Activated CD4-positive, alpha-beta T cell treated with anti-CD3 and anti-CD28 coated beads, Interleukin-2, amount 10 ng/mL, durations not matched to agents 24 days and 14 days (primary cell): ENCODE data around the gene BATF. TPM values are rescaled to one million over a fixed set of nuclear protein-coding genes. Genes with fewer than 3 reads are reported as not detected.

ENCODE experiments used
- DNase-seq: peaks from one replicate; pipeline ENCODE4 v3.0.0; 2022
- H3K27ac Mint-ChIP-seq: one replicate; pipeline ENCODE4 v1.8.0; 2022; ENCODE audit warnings: mild to moderate bottlenecking, mixed read lengths
- H3K27me3 Mint-ChIP-seq: one replicate; pipeline ENCODE4 v1.8.0; 2022; ENCODE audit warnings: mixed read lengths
- H3K36me3 Mint-ChIP-seq: one replicate; pipeline ENCODE4 v1.8.0; 2022; ENCODE audit warnings: low read depth, mild to moderate bottlenecking, mixed read lengths
- H3K4me1 Mint-ChIP-seq: one replicate; pipeline ENCODE4 v1.8.0; 2021; ENCODE audit warnings: mixed read lengths
- H3K4me3 Mint-ChIP-seq: one replicate; pipeline ENCODE4 v1.8.0; 2022; ENCODE audit warnings: mild to moderate bottlenecking, moderate library complexity, mixed read lengths
- H3K9me3 Mint-ChIP-seq: one replicate; pipeline ENCODE4 v1.8.0; 2021; ENCODE audit warnings: mixed read lengths
- intact Hi-C: fragments of 100-400 bp; cut with micrococcal nuclease; formaldehyde crosslinking; loops from one replicate; pipeline ENCODE4 v1.15.1; 2023
- total RNA-seq: library from RNA; stranded (reverse); gene quantifications from 2 replicates; pipeline ENCODE4 v1.2.3, GENCODE V29; 2022

Gene BATF
- total RNA-seq, 1 donor from 2014 or later, result 178 TPM

DNA sequence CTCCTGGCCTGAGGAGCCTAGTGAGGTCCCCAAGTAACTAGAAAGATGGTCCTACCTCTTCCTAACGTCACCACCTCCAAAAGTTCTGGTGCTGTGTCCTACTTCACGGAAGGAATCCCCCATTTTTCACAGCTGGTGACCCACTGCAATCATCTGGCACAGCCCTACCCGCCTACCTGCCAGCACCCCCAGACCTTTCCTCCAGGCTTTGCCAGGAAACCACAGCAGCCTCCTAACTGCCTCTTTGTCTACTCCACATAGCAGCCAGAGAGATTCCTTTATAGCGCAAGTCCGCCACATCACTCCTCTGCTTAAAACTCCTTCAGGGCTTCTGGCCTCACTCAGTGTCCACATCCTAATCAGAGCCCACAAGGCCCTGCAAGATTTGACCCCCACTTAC is 42.8 kb downstream of the BATF start:
- H3K4me1 Mint-ChIP-seq, result peaks cover 60% of the 10 kb centered on the region
- intact Hi-C loops, result loop anchor here (5.0 kb wide), 1 partner anchor 148 kb away; no protein-coding TSS in a partner anchor
- H3K4me3 Mint-ChIP-seq, result peak overlapping the region; percentile 5
- no peaks in the 10 kb centered on the region for H3K27me3 Mint-ChIP-seq
- no peak for DNase-seq
- no peaks in the 10 kb centered on the region for H3K36me3 Mint-ChIP-seq
- H3K27ac Mint-ChIP-seq, result peak overlapping the region; percentile 75
- no peaks in the 10 kb centered on the region for H3K9me3 Mint-ChIP-seq

DNA sequence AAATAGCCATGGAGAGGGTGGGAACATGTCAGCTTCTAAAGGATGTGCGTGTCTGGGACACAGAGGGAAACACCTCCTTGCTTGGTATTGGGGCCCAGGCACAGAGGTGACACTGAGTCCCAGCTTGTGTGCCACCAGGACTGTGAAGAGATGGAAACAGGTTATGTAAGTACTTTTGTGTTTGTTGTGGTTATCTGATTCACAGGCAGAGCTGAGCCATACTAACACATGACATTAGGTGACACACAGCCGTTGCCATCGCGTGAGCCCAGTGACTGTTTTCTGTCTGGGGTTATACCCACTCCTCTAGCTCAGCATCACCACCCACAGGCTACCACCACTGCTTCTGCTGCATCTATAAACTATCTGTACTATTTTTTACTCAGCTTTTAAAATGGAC is 44.1 kb downstream of the BATF start:
- Mint-ChIP-seq H3K9me3 (no peaks in the 10 kb centered on the region), H3K36me3 (no peaks in the 10 kb centered on the region), H3K4me1 (peaks cover 53% of the 10 kb centered on the region), H3K4me3 (peak overlapping the region; percentile 50), H3K27me3 (no peaks in the 10 kb centered on the region), H3K27ac (peak overlapping the region; percentile 89)
- intact Hi-C loops, result loop anchor here (1.0 to 5.0 kb wide), 4 partner anchors 11 to 149 kb away; partner anchors contain the start of gene BATF
- DNase-seq, result peak; percentile 90

DNA sequence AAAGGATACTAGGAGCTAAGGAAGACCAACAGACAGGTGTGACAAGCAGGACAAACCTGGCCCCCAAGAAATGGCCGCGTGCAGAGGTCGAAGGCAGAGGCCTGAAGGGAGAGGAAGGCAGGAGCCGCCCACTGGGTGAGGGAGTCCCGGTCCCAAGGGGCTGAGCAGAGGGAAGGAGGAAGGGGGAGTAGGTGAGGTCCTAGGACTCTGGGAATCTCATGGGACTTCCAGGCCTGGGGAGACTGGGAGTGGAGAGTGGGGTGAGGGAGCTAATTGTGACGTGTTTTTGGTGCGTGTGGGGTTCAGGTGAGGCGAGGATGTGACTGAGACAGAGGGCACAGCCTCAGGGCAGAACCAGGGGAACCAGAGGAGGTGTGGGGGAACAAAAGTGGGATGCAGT is 44.5 kb downstream of the BATF start:
- H3K27me3 Mint-ChIP-seq, result no peaks in the 10 kb centered on the region
- intact Hi-C loops, result loop anchor here (1.0 to 5.0 kb wide), 4 partner anchors 11 to 149 kb away; partner anchors contain the start of gene BATF
- H3K27ac Mint-ChIP-seq, result peak overlapping the region; percentile 89
- no peak for DNase-seq
- peak overlapping the region; percentile 50 for H3K4me3 Mint-ChIP-seq
- H3K36me3 Mint-ChIP-seq, result no peaks in the 10 kb centered on the region
- H3K4me1 Mint-ChIP-seq, result peaks cover 51% of the 10 kb centered on the region
- no peaks in the 10 kb centered on the region for H3K9me3 Mint-ChIP-seq

DNA sequence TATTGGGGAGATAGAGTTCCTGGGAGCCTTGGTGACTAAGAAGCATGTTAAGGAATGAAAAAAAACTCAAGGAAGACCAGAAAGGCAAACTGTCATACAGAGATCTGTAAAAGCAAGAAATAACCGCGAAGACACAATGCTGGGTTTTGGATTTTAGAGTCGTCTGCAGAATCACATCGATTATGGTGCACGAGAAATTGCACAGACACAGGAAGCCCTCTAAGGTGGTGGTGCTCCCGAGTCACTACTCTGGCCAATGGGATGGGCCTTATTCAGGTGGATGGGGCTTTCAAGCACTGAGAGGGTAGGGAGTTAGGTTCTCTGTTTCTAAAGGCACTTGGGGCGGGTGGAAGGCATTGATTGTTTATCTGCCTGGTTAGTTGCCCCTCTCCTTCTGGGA is 45.9 kb downstream of the BATF start:
- Mint-ChIP-seq H3K27me3 (no peaks in the 10 kb centered on the region), H3K36me3 (no peaks in the 10 kb centered on the region), H3K4me3 (no peak overlapping the region), H3K9me3 (no peaks in the 10 kb centered on the region), H3K27ac (peak overlapping the region; percentile 79), H3K4me1 (peaks cover 46% of the 10 kb centered on the region)
- DNase-seq, result no peak
- intact Hi-C loops, result loop anchor here (5.0 kb wide), 1 partner anchor 151 kb away; no protein-coding TSS in a partner anchor

DNA sequence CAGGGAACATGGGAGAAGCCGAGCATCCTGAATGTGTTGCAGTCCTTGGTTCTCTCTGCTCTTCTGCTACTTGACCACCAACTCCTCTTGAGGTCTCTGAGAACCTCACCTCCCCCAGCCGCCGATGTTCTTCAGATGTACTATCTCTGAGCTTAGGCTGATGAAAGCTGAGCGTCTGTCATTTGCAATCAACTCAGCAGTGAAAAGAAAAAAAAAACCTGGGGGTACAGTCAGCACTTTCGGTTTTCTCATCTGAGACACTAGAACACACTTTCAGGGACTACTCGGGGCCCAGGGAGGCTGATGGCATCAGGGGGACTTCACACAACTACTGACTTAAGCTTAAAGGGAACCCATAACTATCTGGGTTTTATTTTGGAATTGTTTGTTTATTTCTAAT is 46.5 kb downstream of the BATF start:
- intact Hi-C loops, result loop anchor here (5.0 kb wide), 1 partner anchor 151 kb away; no protein-coding TSS in a partner anchor
- H3K36me3 Mint-ChIP-seq, result no peaks in the 10 kb centered on the region
- no peaks in the 10 kb centered on the region for H3K27me3 Mint-ChIP-seq
- no peak for DNase-seq
- peak overlapping the region; percentile 21 for H3K27ac Mint-ChIP-seq
- H3K9me3 Mint-ChIP-seq, result no peaks in the 10 kb centered on the region
- peaks cover 46% of the 10 kb centered on the region for H3K4me1 Mint-ChIP-seq
- H3K4me3 Mint-ChIP-seq, result no peak overlapping the region

DNA sequence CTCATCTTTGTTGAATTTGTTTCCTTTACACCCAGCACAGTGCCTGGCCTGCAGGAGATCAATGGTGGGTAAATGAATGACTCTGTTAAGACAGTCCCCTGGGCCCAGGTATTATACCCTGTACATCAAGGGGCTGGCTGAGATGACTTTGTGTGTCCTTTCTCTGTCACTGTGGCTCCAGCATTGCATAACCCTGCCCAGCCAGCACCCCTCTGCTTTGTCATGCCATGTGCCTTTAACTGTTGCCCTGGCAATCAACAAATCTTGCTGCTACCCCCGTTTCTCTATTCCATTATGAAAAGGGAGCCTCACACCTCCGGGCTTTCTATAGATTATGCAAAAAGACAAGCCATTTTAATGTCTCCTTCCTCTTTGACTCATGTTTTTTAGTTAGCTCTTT is 48.5 kb downstream of the BATF start:
- no peaks in the 10 kb centered on the region for H3K9me3 Mint-ChIP-seq
- DNase-seq, result no peak
- H3K4me1 Mint-ChIP-seq, result peaks cover 37% of the 10 kb centered on the region
- H3K4me3 Mint-ChIP-seq, result no peak overlapping the region
- no peaks in the 10 kb centered on the region for H3K27me3 Mint-ChIP-seq
- H3K27ac Mint-ChIP-seq, result peak overlapping the region; percentile 16
- intact Hi-C loops, result no loop called here
- no peaks in the 10 kb centered on the region for H3K36me3 Mint-ChIP-seq

GRCh38 chr14:75572104-75572503 is 49.8 kb downstream of the BATF start:
- intact Hi-C loops, result no loop called here
- Mint-ChIP-seq H3K36me3 (no peaks in the 10 kb centered on the region), H3K4me1 (peaks cover 25% of the 10 kb centered on the region)

DNA sequence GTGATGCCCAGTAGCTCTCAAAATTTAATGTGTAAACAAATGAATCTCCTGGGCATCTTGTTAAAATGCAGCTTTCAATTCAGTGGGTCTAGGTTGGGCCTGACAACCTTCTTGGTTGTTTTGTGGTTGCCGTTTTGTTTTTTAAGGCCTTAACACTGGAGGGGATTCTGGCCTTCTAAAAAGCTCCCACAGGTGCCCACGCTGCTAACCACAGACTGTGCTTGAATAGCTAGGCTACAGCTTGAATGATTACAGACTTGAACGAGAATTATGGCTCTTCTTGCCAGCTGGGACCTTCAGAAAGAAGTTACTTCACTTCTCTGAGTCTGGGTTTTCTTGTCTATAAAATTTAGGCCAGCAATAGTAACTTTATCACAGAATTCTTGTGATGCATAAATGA is 54.8 kb downstream of the BATF start:
- Mint-ChIP-seq H3K27me3 (peaks cover 3% of the 10 kb centered on the region), H3K4me1 (peaks cover 19% of the 10 kb centered on the region), H3K9me3 (no peaks in the 10 kb centered on the region), H3K36me3 (no peaks in the 10 kb centered on the region), H3K4me3 (peak overlapping the region; percentile 90), H3K27ac (no peak overlapping the region)
- intact Hi-C loops, result loop anchor here (1.0 kb wide), 3 partner anchors 11 to 404 kb away; partner anchors contain the start of gene TGFB3
- no peak for DNase-seq

More at GRCh38 chr14:75572104-75572503, 49.8 kb downstream of the BATF start:
- H3K27me3 Mint-ChIP-seq, result no peaks in the 10 kb centered on the region
- no peak overlapping the region for H3K4me3 Mint-ChIP-seq
- no peak overlapping the region for H3K27ac Mint-ChIP-seq
- no peaks in the 10 kb centered on the region for H3K9me3 Mint-ChIP-seq
- DNase-seq, result no peak

DNA sequence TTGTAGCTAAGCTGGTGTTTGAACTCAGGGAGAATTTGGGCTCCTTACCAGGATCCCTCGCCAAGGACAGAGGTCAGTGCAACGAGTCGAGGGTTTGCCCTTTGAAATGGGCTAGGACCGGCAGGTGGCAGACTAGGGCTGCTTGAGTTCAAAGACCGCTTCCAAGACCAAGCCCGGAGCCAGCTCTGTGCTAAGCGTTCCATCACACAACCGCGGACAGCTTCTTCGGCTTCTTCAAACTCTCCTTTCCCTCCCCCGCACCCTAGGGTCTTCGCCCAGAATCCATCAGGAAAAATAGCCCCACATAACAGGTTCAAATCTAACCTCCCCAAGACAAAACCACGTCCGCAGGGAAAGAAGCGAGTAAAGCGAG is 55.4 kb downstream of the BATF start:
- Mint-ChIP-seq H3K36me3 (no peaks in the 10 kb centered on the region), H3K27me3 (peaks cover 3% of the 10 kb centered on the region), H3K4me3 (peak overlapping the region; percentile 90), H3K4me1 (peaks cover 19% of the 10 kb centered on the region), H3K9me3 (no peaks in the 10 kb centered on the region), H3K27ac (peak overlapping the region; percentile 85)
- intact Hi-C loops, result loop anchor here (1.0 kb wide), 3 partner anchors 11 to 404 kb away; partner anchors contain the start of gene TGFB3
- DNase-seq, result peak; percentile 91

DNA sequence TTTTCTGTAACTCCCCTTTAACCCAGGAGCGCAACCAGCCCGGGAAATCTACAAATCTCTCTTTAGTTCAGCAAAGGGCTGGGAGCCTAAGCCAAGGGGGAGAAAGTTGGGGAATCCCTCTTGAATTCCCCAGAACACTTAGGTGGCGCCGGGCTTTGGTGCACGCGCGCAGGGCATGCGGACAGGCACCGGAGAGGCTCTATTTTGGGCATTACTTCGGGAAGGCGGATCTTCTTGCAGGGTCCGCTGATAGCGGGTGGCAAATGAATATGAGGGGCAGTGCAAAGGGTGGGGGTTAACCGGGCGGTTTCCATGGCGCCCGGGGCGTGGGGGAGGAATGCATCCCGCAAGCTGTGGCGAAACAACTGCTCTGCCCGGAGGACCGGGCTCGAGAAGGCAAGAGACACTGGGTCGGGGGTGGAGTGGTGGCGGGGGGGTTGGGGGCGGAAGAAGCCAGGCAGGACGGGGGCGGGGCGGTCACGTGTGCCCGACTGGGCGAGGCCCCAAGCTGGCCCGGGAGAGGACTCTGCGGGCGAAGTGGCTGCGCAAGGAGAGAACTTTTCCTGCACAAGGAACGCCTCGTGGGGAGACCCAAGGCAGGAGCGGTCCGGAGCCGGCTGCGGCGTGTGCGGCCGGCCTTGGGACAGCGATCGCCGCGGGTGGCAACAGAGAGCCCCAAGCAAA is 56.0 kb downstream of the BATF start, which contains the start of gene FLVCR2:
Gene FLVCR2 (plus strand): TSS at position 519 of the 684 bp plus-strand sequence. CDS start 353 bp downstream, outside the sequence.
- peak; percentile 86 for DNase-seq
- Mint-ChIP-seq H3K36me3 (no peaks in the 10 kb centered on the region), H3K4me1 (peaks cover 19% of the 10 kb centered on the region), H3K9me3 (no peaks in the 10 kb centered on the region), H3K4me3 (peak within 1 kb of the TSS; percentile 90), H3K27me3 (peaks cover 3% of the 10 kb centered on the region), H3K27ac (peak within 1 kb of the TSS; percentile 85)
- intact Hi-C loops, result no loop called here

DNA sequence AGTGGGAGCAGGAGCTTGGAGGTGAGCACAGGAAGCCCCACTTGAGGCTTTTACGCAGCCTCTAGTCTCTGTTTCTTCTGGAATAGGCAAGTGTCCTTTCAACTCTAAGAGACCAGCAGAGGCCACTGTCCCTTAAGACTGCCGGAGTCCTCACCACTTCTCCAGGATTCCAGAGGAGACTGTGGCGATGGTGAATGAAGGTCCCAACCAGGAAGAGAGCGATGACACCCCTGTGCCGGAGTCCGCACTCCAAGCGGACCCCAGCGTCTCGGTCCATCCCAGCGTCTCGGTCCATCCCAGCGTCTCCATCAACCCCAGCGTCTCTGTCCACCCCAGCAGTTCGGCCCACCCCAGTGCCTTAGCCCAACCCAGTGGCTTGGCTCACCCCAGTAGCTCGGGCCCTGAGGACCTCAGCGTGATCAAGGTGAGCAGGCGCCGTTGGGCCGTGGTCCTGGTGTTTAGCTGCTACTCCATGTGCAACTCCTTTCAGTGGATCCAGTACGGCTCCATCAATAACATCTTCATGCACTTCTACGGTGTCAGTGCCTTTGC is 56.6 kb downstream of the BATF start:
- intact Hi-C loops, result no loop called here
- no peak for DNase-seq
- Mint-ChIP-seq H3K27ac (no peak overlapping the region), H3K4me3 (peak overlapping the region; percentile 90), H3K4me1 (peaks cover 19% of the 10 kb centered on the region), H3K9me3 (no peaks in the 10 kb centered on the region), H3K27me3 (peaks cover 3% of the 10 kb centered on the region), H3K36me3 (no peaks in the 10 kb centered on the region)

DNA sequence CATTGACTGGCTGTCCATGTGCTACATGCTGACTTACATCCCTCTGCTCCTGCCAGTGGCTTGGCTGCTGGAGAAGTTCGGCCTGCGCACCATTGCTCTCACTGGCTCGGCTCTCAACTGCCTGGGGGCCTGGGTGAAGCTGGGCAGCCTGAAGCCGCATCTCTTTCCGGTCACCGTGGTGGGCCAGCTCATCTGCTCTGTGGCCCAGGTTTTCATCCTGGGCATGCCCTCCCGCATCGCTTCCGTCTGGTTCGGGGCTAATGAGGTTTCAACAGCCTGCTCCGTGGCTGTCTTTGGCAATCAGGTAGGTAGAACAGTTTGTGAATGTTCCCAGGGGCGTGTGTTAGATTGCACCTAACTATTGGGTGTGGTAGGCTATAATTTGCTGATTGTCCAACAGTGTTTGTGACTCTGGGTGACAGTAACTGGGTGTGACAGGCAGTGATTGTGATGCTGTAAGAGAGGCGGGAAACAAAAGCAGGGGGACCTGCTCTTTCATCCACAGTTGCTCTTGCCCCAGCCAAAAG is 57.1 kb downstream of the BATF start:
- intact Hi-C loops, result no loop called here

DNA sequence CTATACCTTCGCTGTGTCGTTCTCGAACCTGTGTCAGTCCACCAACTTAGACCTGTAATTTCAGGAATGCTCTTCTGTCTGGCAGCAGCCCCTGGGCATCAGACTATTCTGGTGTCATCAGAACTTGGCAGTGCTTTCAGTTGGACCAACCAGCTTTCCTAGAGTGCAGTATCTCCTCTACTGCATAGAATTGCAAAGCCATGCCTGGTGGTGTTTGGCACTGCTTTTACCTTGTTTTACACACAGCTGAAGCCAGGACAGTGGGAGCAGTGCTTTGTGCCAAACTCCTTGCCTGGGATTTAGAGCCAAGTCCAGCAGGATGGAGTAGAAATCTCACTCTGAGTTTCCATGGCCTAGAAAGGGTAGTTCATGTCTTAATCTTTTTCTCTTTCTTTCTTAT is 57.6 kb downstream of the BATF start:
- Mint-ChIP-seq H3K4me1 (peaks cover 17% of the 10 kb centered on the region), H3K27ac (no peak overlapping the region), H3K36me3 (no peaks in the 10 kb centered on the region), H3K27me3 (peaks cover 5% of the 10 kb centered on the region), H3K4me3 (peak overlapping the region; percentile 90), H3K9me3 (no peaks in the 10 kb centered on the region)
- intact Hi-C loops, result no loop called here
- DNase-seq, result no peak

More for the DNA sequence above, 57.1 kb downstream of the BATF start:
- Mint-ChIP-seq H3K27ac (no peak overlapping the region), H3K4me1 (peaks cover 18% of the 10 kb centered on the region), H3K9me3 (no peaks in the 10 kb centered on the region), H3K36me3 (no peaks in the 10 kb centered on the region), H3K4me3 (peak overlapping the region; percentile 90), H3K27me3 (peaks cover 3% of the 10 kb centered on the region)
- DNase-seq, result no peak

GRCh38 chr14:75587388-75587787 is 65.1 kb downstream of the BATF start:
- no peaks in the 10 kb centered on the region for H3K9me3 Mint-ChIP-seq
- H3K27me3 Mint-ChIP-seq, result peaks cover 10% of the 10 kb centered on the region
- DNase-seq, result no peak
- H3K27ac Mint-ChIP-seq, result no peak overlapping the region
- H3K4me3 Mint-ChIP-seq, result no peak overlapping the region
- H3K4me1 Mint-ChIP-seq, result no peaks in the 10 kb centered on the region
- H3K36me3 Mint-ChIP-seq, result no peaks in the 10 kb centered on the region
- intact Hi-C loops, result no loop called here
